NCI-H1694 treated with DMSO at 0.1 percent for 48 hours (cell line): ENCODE results near the gene GATA2.

ENCODE experiments used
- DNase-seq: peaks from one replicate; lab custom pipeline; 2025; lab: John Stamatoyannopoulos, UW

The GATA2 gene

GRCh38 chr3:128487813-128488635 is 5.0 kb downstream of the GATA2 start:
- peak; percentile 43 for DNase-seq

DNA sequence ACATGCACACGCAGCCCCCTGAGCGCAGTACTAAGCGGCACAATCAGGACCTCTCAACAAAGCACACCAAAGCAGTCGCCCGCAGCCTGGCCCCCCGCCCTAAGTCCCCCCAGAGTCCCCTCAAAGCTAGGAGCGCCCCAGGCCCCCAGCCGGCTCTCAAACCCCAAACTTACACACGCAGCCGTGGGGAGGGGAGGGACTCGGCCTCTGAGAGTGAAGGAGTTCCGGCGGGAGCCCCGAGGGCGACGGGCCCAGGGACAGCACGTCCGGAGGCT is 5.5 kb downstream of the GATA2 start:
- DNase-seq, result no peak

DNA sequence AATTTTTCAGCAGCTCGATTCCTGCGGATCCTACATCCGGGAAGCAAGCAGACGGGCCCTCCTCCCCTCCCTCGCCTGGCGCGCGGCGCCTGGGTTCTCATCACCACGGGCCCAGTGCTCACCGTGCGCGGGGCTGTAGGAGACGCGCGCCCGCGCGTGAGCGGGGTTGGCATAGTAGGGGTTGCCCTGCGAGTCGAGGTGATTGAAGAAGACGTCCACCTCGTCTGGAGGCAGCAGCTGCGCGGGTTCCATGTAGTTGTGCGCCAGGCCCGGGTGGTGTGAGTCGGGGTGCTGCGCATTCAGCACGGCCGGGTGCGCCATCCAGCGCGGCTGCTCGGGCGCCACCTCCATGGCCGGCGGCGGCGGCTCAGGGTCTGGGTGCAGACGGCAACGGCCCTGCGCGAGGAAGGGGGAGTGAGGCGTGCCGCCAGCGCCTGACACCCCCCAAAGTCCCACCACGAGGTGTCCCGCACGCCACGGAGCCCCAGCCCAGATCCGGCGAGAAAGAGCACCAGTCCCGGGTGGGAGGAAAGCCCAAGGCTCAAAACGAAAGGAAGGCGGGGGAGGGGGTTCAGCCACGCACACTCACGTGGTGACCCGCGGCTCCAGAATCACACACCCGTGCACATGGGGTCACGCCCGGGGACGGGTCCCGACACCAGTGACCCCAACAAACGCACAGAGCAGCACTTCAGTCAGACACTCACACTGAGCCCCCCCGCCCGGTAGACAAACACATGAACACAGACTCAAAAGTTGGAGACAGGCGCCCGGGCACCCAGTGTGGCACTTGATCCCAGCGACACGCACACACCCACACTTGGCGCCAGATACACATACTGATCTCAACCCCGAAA is 6.1 kb downstream of the GATA2 start:
- peak; percentile 13 for DNase-seq

DNA sequence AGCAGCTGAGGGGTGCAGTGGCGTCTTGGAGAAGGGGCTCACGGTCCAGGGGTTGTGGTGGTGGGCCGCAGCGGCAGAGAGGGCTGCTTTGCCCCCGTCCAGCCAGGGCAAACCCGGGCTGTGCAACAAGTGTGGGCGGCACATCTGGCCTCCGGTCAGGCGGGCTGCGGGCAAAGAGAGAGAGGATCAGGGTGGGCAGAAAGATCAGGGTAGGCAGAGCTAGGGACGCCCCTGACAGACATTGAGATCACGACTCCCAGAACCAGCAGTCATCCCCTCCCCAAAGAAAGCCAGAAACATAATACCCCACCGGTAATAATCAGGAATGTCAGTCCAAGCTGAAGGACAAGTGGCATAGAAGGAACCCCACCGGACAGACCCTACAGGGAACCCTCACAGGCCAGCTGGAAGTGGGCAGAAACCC is 6.8 kb downstream of the GATA2 start:
- DNase-seq, result no peak

DNA sequence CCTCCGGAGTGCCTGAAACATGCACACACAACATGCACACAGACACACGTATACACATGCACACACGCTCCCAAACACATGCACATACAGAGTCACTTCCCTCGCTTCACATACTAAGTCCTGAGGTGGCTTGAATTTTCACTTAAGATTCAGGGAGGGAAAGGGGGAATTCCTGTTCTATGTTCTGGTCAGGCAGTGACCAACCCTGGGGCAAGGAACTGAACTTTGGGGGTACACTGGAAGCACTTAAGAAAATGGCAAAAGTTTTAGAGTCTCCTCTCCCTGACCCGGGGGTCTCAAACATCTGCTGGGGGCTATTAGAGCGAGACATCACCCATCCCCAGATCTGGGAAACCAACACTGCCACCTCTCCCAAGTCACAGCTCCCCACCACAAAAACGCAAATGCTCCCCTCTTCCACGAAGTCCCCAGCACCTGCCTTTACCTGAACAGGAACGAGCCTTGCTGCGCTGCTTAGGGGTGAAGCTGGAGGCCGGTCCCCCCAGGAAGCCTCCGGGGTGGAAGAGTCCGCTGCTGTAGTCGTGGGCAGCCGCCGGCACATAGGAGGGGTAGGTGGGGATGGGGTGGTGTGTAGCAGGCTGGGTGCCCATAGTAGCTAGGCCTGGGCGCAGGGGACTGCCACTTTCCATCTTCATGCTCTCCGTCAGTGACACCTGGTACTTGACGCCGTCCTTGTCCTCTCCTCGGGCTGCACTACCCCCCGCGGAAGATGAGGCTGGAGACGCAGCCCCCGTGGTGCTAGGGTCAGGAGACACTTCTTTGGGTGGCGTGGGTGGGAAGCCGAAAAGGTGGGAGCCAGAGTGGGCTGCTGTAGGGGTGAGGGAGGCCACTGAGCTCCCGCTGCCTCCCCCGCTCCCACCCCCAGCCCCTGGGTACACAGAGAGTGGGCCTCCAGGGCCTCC is 7.5 kb downstream of the GATA2 start:
- DNase-seq, result no peak

GRCh38 chr3:128484404-128485281 is 8.4 kb downstream of the GATA2 start:
- DNase-seq, result no peak

DNA sequence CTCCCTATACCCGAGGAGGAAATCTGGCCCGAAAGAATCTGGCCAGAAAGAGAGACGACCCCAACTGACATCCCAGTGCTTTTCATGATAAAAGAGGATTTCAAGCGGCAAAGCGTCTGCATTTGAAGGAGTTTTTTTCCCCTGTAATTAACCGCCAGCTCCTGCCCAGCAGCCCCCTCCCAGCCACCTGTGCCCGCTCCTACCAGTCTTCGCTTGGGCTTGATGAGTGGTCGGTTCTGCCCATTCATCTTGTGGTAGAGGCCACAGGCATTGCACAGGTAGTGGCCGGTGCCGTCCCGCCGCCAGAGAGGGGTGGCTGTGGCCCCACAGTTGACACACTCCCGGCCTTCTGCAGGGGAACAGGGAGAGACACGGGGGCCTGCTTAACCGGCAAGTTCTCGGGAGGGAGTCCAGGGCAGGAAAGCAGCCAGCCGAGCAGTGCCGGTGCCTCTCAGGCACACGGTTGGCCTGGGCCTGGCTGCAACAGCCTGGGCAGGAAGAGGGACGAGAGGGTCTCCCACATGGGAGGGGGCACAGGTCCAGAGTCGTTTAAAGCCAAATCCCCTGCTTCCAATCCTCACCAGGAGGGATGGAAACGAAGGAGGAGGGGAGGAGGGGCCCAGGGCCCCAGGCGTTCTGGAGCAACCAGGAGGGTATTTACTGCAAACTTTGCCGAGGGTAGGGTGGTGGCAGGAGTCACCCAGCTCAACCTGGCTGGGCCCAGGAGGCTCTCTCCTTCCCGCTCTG is 9.2 kb downstream of the GATA2 start:
- no peak for DNase-seq

GRCh38 chr3:128482666-128483656 is 10.0 kb downstream of the GATA2 start:
- DNase-seq, result no peak

GRCh38 chr3:128482175-128482574 is 10.8 kb downstream of the GATA2 start:
- DNase-seq, result no peak

- no peak for DNase-seq
These were observed 11.5 kb downstream of the GATA2 start for GRCh38 chr3:128481438-128481942.

- DNase-seq, result no peak
These were observed 12.1 kb downstream of the GATA2 start for GRCh38 chr3:128480717-128481437.

DNA sequence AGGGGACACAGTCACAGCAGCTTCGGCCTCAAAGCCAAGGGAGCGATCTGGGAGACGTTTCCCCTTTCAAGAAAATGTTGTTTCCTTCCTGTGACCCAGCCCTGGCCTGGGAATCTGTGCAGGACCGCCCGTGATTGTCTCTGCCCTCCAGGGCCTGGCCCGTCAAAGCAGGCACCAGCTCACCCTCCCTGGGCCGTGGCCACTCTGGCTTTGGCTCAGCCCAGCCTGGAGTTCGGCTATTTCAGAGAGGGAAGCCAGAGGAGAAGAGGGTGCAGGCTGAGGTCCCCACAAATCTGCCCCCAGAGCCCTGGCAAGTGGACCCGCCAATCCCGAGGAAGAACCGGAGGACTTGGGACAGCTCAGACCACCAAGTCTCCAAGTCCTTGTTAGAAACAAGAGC is 12.7 kb downstream of the GATA2 start:
- no peak for DNase-seq

- DNase-seq, result no peak
These were observed 13.4 kb downstream of the GATA2 start for GRCh38 chr3:128479558-128480086.

DNA sequence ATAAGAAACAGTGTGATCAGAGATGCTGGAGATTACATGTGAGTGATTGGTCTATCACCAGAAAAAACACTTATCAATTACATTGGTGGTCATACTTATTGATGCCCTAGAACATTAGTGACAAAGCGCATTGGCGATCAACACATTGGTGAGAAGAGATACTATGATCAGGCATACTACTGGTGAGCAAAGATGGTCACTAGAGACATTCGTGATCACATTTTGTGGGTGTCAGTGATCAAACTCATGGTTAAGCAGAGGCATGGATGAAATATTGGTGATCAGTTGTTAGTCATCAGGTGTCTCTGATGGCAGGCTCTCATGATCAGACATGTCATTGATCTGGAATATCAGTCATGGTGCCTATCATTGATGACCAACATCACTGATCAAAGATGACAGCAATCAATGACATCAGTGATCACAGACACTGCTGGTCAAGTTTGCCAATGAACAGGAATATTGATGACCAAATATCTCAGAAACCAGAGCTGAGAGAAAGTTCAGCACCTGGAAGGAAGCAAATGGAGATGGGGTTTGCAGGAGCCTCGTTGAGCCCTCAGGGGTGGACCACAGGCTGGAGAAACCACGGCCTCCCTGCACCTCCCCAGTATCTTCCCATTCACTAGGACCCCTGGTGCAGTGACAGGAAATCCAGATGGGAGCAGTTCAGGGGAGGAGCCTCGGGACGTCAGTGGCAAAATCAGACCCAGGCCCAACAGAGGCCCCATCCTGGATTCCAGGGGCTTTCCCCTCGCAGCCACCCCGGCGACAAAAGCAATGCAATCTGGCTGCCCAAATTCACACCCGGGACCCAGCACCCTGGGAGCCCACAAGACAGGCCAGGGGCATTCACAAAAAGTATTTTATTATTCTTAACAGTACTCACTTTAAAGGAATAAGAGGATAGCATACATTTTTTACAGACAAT is 14.2 kb downstream of the GATA2 start:
- DNase-seq, result no peak

DNA sequence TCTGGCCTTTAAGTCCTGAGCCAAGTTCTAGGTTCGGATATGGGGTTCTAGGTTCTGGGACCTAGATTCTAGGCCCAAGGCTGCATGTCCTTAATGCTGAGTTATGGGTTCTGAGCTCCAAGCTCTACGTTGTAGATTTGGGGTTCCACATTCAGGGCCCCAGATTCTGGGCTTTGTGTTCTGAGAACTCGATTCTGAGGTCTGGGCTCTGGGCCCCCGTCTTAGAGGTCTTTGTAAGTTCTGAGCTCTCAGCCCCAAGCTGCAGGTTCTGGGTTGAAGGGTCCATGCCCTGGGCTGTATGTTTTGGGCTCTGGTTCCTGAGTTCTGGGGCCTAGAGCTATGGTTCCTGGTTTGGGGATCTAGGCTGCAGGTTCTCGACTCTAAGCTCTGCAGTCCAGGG is 16.3 kb downstream of the GATA2 start:
- no peak for DNase-seq

DNA sequence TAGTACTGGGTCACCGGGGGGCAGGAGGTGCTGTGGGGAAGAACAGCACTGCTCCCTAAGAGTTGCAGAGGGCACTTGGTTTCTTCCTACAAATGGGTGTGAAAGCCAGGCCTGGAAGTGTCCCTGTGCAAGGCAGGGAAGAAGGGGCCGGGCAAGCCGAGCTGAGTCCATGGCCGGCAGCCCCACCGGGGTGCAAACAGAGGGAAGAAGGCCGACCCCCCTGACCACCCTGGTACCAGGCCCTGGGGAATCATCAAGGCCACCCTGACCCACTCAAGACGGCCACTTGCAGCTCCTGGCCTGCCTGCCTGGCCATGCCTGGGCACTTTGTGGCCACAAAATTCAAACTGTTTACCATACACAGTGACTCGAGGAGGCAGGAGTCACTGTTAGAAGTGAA is 17.6 kb downstream of the GATA2 start:
- DNase-seq, result no peak

- DNase-seq, result no peak
These were observed 19.3 kb downstream of the GATA2 start for GRCh38 chr3:128473737-128474136.
